ENCODE measurements around the gene KRT27. TPM values are rescaled to one million over a fixed set of nuclear protein-coding genes. Genes with fewer than 3 reads are reported as not detected.

Gene KRT27, protein sequence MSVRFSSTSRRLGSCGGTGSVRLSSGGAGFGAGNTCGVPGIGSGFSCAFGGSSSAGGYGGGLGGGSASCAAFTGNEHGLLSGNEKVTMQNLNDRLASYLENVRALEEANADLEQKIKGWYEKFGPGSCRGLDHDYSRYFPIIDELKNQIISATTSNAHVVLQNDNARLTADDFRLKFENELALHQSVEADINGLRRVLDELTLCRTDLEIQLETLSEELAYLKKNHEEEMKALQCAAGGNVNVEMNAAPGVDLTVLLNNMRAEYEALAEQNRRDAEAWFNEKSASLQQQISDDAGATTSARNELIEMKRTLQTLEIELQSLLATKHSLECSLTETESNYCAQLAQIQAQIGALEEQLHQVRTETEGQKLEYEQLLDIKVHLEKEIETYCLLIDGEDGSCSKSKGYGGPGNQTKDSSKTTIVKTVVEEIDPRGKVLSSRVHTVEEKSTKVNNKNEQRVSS
- total RNA-seq: not detected

DNA sequence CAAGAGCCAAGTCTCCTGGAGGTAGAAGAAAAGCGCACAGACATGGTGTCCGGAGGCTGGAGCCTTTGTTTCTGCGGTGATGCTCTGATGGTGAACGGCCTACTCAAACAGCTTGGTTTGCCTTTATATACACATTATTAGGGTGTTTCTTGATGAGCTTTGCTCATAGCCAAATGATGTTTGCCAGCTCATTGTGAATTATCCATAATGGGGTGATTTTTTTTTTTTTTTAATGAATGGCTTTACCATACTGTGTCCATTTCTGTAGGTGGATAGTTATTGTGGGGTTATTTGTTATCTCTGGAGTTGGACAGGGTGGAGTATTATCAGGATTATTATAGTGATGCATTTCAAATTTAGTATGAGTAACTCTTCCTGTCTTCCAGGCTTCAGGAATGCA, at the start of gene KRT27:
Gene KRT27, minus strand, starts transcription at position 101 of the 400 bp plus-strand sequence. Its CDS starts 57 bp downstream, at position 44.
- no peaks in the 10 kb centered on the region for H3K36me3 Mint-ChIP-seq (ENCODE audit: low read depth)

DNA sequence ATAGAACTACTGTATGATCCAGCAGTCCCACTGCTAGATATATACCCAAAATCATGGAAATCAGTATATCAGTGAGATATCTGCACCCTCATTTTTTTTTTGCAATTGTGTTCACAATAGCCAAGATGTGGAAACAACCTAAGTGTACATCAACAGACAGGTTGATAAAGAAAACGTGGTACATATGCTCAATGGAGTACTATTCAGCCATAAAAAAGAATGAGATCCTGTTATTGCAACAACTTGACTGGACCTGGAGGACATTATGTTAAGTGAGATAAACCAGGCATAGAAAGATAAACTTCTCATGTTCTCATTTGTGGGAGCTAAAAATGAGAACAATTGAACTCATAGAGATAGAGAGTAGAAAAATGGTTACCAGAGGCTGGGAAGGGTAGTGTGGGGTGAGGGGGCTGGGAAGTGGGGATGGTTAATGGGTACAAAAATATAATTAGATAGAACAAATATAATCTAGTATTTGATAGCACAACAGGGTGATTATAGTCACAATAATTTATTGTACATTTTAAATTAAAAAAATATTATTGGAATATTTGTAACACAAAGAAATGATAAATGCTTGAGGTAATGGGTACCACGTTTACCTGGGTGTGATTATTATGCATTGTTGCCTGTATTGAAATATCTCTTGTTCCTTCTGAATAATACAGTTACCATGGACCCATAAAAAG, 47.9 kb upstream of the KRT27 start:
- no peaks in the 10 kb centered on the region for H3K9me3 Mint-ChIP-seq
- no peak for ATAC-seq (replicated peaks)
- H3K4me1 Mint-ChIP-seq: peaks cover 4% of the 10 kb centered on the region
- H3K36me3 Mint-ChIP-seq (ENCODE audit: low read depth): peaks cover 7% of the 10 kb centered on the region
- peaks cover 3% of the 10 kb centered on the region for H3K27me3 Mint-ChIP-seq
- no peak overlapping the region for H3K4me3 Mint-ChIP-seq
- no peak overlapping the region for H3K27ac Mint-ChIP-seq

More for the DNA sequence above, at the start of gene KRT27:
- no peak for ATAC-seq (replicated peaks)
- no peaks in the 10 kb centered on the region for H3K9me3 Mint-ChIP-seq
- H3K4me1 Mint-ChIP-seq: peaks cover 3% of the 10 kb centered on the region
- no peak within 1 kb of the TSS for H3K27ac Mint-ChIP-seq
- no peak within 1 kb of the TSS for H3K4me3 Mint-ChIP-seq
- H3K27me3 Mint-ChIP-seq: peaks cover 40% of the 10 kb centered on the region

DNA sequence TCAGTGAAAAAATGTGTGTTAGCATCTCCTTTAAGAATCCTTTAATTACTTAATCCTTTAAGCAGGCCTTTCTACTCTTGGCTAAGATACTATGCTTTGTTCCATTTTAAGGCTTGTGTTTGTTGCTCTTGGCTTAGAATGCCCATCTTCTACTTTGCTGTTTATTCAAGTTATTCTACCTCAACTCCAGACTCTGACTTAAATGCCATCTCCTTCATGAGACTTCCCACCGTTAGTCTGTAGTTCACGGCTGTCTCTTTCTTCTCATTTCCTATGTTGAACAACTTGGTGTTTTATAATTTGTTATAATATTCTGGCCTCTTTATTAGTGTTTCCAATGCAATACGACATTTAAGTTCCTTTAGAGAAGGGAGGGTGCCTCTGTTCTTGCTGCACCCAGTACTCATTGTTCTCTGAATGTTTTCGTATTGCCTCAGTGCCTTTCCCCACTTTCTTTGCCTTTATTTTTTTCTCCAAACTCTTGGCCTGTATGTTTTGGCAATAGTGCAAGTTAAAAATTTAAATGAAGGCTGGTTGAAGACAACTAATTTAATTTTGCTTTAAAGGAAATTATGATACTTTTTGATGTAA, 46.2 kb upstream of the KRT27 start:
- Mint-ChIP-seq H3K27ac (no peak overlapping the region), H3K27me3 (peaks cover 3% of the 10 kb centered on the region), H3K4me3 (no peak overlapping the region), H3K36me3 (ENCODE audit: low read depth) (no peaks in the 10 kb centered on the region), H3K4me1 (peaks cover 4% of the 10 kb centered on the region), H3K9me3 (no peaks in the 10 kb centered on the region)
- ATAC-seq (replicated peaks): no peak

DNA sequence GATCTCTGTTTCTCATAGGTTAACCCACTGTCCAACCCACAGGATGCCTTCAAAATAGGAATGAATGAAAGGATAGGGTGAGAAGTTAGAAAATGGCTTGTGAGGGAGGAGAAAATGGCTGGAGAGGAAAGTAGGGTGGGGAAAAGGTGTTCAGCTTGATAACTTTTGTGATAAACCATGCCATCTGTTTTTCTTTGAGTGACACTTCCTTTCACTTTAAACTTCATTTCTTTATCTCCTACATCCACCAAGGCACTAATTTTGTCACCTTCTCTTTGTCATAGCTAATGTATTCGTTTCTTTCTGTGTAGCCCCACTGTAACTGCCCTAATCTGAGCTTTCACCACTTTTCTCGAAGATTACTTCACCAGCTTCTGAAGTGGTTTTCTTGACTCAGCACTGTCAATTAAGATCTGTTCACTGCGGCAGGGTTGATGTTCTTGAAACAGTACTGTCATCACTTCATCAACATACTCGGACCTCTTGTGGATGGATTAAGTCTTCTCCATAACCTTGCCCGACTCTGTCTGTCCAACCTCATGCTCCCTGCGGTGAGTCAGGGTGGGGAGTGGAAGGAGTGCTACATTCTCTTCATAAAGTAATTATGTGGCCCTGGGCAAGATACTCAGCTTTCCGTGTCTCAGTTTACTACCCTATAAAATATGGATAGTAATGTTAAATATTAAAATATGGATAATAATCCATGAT, 45.5 kb upstream of the KRT27 start:
- no peaks in the 10 kb centered on the region for H3K36me3 Mint-ChIP-seq (ENCODE audit: low read depth)
- H3K4me1 Mint-ChIP-seq: peaks cover 4% of the 10 kb centered on the region
- peak; percentile 91 for ATAC-seq (replicated peaks)
- H3K27ac Mint-ChIP-seq: no peak overlapping the region
- peaks cover 3% of the 10 kb centered on the region for H3K27me3 Mint-ChIP-seq
- peak overlapping the region; percentile 13 for H3K4me3 Mint-ChIP-seq
- H3K9me3 Mint-ChIP-seq: no peaks in the 10 kb centered on the region

DNA sequence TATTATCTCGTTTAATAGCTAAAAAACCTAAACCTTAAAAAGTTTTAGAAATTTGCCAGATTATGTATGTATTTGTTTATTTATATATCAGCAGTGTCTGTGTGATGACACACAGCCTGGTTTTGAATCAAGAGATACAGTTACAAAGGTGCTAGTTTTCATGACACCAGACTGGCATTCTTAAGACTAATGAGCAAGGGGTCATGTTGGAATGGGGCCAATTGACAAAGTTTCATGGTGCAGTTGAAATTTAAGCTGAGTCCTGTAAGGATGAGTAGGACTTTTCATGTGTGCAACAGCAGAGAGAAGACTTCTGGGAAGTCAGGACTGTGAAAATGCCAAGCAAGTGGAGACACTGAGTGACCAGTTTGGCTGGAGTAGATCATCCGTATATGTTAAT, 43.2 kb upstream of the KRT27 start:
- H3K27me3 Mint-ChIP-seq: peaks cover 7% of the 10 kb centered on the region
- no peak overlapping the region for H3K4me3 Mint-ChIP-seq
- H3K9me3 Mint-ChIP-seq: no peaks in the 10 kb centered on the region
- H3K4me1 Mint-ChIP-seq: peaks cover 4% of the 10 kb centered on the region
- peaks cover 9% of the 10 kb centered on the region for H3K36me3 Mint-ChIP-seq (ENCODE audit: low read depth)
- H3K27ac Mint-ChIP-seq: no peak overlapping the region
- no peak for ATAC-seq (replicated peaks)

DNA sequence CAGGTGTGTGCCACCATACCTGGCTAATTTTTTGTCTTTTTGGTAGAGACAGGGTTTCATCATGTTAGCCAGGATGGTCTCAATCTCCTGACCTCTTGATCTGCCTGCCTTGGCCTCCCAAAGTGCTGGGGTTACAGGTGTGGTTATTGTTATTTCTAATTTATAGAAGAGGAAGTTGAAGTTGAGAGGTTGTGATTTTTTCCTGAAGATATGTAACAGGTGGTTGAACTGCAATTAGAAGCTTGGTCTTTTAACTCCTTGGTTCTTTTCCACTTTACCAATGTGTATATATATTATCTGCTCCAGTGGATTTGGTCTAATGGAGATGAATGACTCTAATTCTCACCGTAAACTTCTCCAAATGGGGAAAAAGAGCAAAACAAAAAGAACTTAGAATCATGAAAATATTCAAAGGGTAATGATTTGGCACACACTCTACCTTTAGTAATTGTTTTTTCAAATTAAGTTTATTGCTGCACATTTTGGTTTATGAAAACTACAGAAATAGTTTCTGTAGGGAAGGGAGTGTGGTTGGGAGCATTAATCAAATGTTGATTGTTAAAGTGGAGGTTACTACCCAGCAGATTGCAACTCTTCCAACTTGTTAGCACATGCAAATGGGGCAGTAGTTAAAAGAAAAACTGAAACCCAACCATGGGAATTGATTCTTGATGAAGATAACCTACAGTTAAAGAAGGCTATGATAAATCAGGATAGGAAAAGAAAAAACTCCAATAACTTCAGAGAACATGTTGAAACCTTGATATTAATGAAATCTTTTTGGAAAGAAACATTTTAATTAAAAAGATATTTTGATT, 41.9 kb upstream of the KRT27 start:
- ATAC-seq (replicated peaks): no peak
- peaks cover 7% of the 10 kb centered on the region for H3K27me3 Mint-ChIP-seq
- no peak overlapping the region for H3K4me3 Mint-ChIP-seq
- no peaks in the 10 kb centered on the region for H3K9me3 Mint-ChIP-seq
- peaks cover 4% of the 10 kb centered on the region for H3K4me1 Mint-ChIP-seq
- peaks cover 9% of the 10 kb centered on the region for H3K36me3 Mint-ChIP-seq (ENCODE audit: low read depth)
- H3K27ac Mint-ChIP-seq: no peak overlapping the region

DNA sequence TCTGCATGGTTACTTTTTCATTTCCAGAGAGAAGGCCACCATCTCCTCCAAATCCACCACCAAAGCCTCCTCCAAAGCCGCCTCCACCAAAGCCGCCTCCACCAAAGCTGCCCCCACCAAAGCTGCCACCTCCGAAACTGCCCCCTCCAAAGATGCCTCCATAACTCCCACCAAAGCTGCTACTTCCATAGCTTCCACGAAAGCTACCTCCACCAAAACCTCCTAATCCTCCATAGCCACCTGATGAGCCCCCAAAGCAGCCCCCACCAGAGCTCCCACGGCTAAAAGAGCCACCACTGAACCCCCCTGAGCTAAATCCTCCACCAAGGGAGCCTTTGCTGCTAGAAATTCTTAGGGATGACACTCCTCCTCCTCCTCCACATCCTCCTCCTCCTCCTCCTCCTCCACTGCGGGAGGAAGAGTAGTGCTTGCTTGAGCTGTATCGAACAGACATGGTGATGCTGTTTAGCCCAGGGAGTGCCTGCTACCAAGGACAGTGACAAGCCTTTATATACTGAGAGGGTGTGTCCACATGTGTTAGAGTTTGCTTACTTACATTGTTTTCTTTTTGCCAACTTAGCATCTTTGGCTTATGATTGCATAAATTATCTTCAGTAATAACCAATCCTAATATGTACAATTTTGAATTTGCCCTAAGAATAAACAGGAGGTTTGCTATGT, 39.9 kb upstream of the KRT27 start, which contains the start of gene KRT10:
Gene KRT10, minus strand, starts transcription at position 483 of the 681 bp plus-strand sequence. Its CDS starts 29 bp downstream, at position 454.
- Mint-ChIP-seq H3K36me3 (ENCODE audit: low read depth) (peaks cover 23% of the 10 kb centered on the region), H3K9me3 (peaks cover 2% of the 10 kb centered on the region), H3K4me1 (peaks cover 4% of the 10 kb centered on the region), H3K27ac (no peak within 1 kb of the TSS), H3K4me3 (no peak within 1 kb of the TSS), H3K27me3 (peaks cover 7% of the 10 kb centered on the region)
- ATAC-seq (replicated peaks): no peak

DNA sequence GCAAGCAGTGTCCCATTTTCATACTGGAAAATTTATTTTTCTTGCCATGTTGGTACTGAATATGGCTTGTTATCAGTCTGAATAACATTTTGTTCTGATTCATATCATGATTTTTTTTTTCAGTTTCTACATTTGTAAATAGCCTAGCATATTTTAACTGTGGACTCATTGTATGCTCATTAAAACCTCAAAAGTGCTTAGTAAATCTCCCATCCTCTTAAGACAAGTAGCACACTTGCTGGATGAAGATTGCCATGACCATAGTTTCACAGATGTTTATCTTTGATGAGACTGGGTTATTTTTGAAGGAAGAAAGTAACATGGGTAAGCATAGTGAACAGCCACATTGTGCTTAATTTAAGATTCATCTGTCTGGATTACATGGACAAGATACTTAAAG, 39.2 kb upstream of the KRT27 start:
- peaks cover 7% of the 10 kb centered on the region for H3K27me3 Mint-ChIP-seq
- H3K27ac Mint-ChIP-seq: no peak overlapping the region
- no peak for ATAC-seq (replicated peaks)
- peaks cover 3% of the 10 kb centered on the region for H3K9me3 Mint-ChIP-seq
- peaks cover 10% of the 10 kb centered on the region for H3K4me1 Mint-ChIP-seq
- no peak overlapping the region for H3K4me3 Mint-ChIP-seq
- peaks cover 30% of the 10 kb centered on the region for H3K36me3 Mint-ChIP-seq (ENCODE audit: low read depth)

DNA sequence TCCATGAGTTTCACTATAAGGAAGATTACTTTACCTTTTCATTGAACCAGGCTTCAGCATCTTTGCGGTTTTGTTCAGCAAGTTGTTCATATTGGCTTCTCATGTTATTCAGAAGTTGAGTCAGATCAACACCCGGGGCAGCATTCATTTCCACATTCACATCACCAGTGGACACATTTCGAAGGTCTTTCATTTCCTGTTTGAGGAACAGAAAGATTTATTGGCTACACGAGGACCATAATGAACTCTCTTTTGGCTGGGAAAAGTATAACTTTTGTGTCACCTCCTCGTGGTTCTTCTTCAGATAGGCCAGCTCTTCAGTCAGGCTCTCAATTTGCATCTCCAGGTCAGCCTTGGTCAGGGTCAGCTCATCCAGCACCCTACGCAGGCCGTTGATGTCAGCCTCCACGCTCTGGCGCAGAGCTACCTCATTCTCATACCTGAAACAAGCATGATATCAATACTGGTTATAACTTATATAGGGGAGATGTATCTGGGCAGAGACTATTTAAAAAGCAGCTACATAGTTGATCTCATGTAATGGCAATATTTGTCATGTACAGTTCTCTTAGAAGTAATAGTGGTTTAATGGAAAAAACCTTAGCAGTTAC, 38.0 kb upstream of the KRT27 start:
- peak overlapping the region; percentile 99 for H3K4me3 Mint-ChIP-seq
- peaks cover 4% of the 10 kb centered on the region for H3K27me3 Mint-ChIP-seq
- peaks cover 3% of the 10 kb centered on the region for H3K9me3 Mint-ChIP-seq
- ATAC-seq (replicated peaks): peak; percentile 39
- H3K4me1 Mint-ChIP-seq: peaks cover 10% of the 10 kb centered on the region
- H3K27ac Mint-ChIP-seq: peak overlapping the region; percentile 97
- peaks cover 33% of the 10 kb centered on the region for H3K36me3 Mint-ChIP-seq (ENCODE audit: low read depth)

DNA sequence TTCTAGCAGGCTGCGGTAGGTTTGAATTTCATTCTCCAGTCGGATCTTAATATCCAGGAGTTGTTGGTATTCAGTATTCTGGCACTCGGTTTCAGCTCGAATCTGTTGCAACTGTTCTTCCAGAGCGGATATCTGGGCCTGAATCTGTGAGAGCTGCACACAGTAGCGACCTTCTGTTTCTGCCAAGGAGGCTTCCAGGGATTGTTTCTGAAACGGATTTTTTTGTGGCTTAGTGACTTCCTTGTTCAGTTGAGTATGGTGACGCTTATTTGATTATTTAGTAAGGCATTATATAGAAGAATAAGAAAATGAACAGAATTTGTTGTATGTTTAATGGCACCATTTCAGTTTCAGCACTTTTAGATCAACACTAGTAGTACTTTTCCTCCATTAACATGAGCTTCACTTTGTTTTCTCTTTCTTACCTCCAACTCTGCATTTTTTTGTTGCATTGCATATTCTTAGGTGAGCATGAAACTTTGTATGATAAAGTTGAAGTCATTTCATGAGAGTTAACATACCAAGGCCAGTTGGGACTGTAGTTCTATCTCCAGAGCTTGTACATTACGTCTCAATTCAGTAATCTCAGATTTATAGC, 37.3 kb upstream of the KRT27 start:
- Mint-ChIP-seq H3K27me3 (peaks cover 6% of the 10 kb centered on the region), H3K36me3 (ENCODE audit: low read depth) (peaks cover 33% of the 10 kb centered on the region), H3K4me1 (peaks cover 10% of the 10 kb centered on the region), H3K4me3 (peak overlapping the region; percentile 99), H3K9me3 (peaks cover 3% of the 10 kb centered on the region), H3K27ac (peak overlapping the region; percentile 97)
- ATAC-seq (replicated peaks): no peak

DNA sequence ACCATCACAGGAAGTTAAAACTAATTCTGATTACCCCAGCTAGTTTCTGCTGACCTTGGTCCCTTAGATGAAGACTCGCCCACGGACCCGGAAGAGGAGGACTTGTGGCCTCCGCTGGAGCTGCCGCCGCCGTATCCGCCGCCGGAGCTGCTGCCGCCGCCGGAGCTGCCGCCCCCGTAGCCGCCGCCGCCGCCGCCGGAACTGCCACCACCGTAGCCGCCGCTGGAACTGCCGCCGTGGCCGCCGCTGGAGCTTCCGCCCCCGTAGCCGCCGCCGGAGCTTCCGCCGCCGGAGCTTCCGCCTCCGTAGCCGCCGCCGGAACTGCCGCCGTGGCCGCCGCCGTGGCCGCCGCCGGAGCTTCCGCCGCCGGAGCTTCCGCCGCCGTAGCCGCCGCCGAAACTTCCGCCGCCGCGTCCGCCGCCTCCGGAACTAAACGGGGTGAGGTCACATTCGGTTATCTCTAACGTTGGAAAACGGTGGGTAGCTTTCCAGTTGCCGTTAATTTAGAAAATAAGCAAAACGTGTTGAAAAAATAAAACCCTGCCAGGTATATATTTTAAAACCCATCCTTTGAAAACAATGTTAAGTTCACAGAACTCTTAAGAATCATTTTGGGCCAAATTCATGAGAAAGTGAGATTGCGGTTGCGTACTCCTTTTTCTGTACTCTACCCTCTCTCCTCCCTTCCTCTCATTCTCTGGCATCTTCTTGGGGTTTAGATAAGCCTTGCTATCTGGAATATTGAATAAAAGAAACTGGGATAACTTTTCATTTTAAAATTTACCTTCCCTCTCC, 36.6 kb upstream of the KRT27 start:
- peaks cover 3% of the 10 kb centered on the region for H3K9me3 Mint-ChIP-seq
- peak; percentile 87 for ATAC-seq (replicated peaks)
- peaks cover 10% of the 10 kb centered on the region for H3K4me1 Mint-ChIP-seq
- H3K27me3 Mint-ChIP-seq: peaks cover 9% of the 10 kb centered on the region
- peak overlapping the region; percentile 99 for H3K4me3 Mint-ChIP-seq
- peak overlapping the region; percentile 97 for H3K27ac Mint-ChIP-seq
- H3K36me3 Mint-ChIP-seq (ENCODE audit: low read depth): peaks cover 33% of the 10 kb centered on the region

DNA sequence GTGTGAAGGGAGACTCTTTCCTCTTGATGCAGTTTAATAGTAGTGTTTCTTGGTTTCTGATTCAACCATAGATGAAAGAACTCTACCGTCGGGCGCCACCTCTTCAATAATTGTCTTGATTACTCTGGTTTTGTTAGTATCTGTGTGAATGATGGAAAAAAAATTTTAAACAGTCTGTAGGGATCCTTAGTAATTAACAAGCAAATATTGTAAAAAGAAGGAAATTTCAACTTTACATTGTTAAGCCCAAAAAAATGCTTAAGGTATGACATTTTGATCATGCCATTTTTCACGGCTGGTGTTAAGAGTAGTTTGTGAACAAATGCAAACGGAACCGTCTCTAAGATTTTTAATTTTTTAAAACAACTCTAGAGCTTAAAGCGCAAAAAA, 36.0 kb upstream of the KRT27 start:
- Mint-ChIP-seq H3K36me3 (ENCODE audit: low read depth) (peaks cover 33% of the 10 kb centered on the region), H3K27me3 (peaks cover 13% of the 10 kb centered on the region)

More for the DNA sequence above, 36.0 kb upstream of the KRT27 start:
- H3K4me1 Mint-ChIP-seq: peaks cover 10% of the 10 kb centered on the region
- no peak for ATAC-seq (replicated peaks)
- peak overlapping the region; percentile 99 for H3K4me3 Mint-ChIP-seq
- H3K9me3 Mint-ChIP-seq: peaks cover 3% of the 10 kb centered on the region
- peak overlapping the region; percentile 97 for H3K27ac Mint-ChIP-seq
